NB4 (cell line): Measurements from ENCODE around the gene MCCC1.
"Not testable (repeated sequence)": the region's sequence is repeated elsewhere in the genome, so short reads cannot be mapped to it uniquely, and the experiment has no call there.

Experiments used
- DNase-seq: peaks from one replicate; pipeline ENCODE4 v3.0.0; 2010; ENCODE audit warnings: low read depth
- H3K4me3 ChIP-seq: one replicate; pipeline ENCODE4 v1.5.1; 2011; ENCODE audit warnings: mild to moderate bottlenecking, low read depth, low read length, moderate library complexity
- CTCF ChIP-seq: IDR thresholded peaks from one replicate; pipeline ENCODE4 v1.5.1; 2012; ENCODE audit warnings: low read depth, low read length
- MAX ChIP-seq: IDR thresholded peaks from 2 replicates; pipeline ENCODE4 v1.6.1; 2011; ENCODE audit warnings: low read depth, low read length
- MYC ChIP-seq: IDR thresholded peaks from 2 replicates; pipeline ENCODE4 v1.6.1; 2011; ENCODE audit warnings: low read depth, low read length
- POLR2A ChIP-seq: IDR thresholded peaks from 2 replicates; pipeline ENCODE4 v1.6.1; 2011; ENCODE audit warnings: mild to moderate bottlenecking; ENCODE audit not compliant: insufficient read length; ENCODE audit errors: extremely low read depth

Gene MCCC1

GRCh38 chr3:183074261-183074660 lies 25.0 kb downstream of the MCCC1 start:
- TF ChIP-seq POLR2A, result no peak
- TF ChIP-seq MYC, result no peak
- no peak for TF ChIP-seq CTCF
- no peak for TF ChIP-seq MAX

GRCh38 chr3:183073839-183074238 lies 25.5 kb downstream of the MCCC1 start:
- DNase-seq, result peak; percentile 6
- no peak for TF ChIP-seq CTCF
- no peak for TF ChIP-seq MYC
- no peak for TF ChIP-seq MAX
- TF ChIP-seq POLR2A, result no peak
- no peak overlapping the region for H3K4me3 ChIP-seq

More at GRCh38 chr3:183074261-183074660, 25.0 kb downstream of the MCCC1 start:
- DNase-seq, result peak; percentile 25
- no peak overlapping the region for H3K4me3 ChIP-seq

GRCh38 chr3:183070892-183071291 lies 28.4 kb downstream of the MCCC1 start:
- TF ChIP-seq MAX (no peak), CTCF (no peak), POLR2A (no peak), MYC (no peak)
- H3K4me3 ChIP-seq, result no peak overlapping the region
- no peak for DNase-seq

GRCh38 chr3:183069086-183069485 lies 30.2 kb downstream of the MCCC1 start:
- TF ChIP-seq POLR2A (no peak), MAX (no peak)
- no peak overlapping the region for H3K4me3 ChIP-seq
- DNase-seq, result no peak

- not testable (repeated sequence) for DNase-seq, H3K4me3 ChIP-seq
Observed at GRCh38 chr3:183066891-183067290, 32.4 kb downstream of the MCCC1 start.

GRCh38 chr3:183064475-183064874 lies 34.8 kb downstream of the MCCC1 start:
- H3K4me3 ChIP-seq, result no peak overlapping the region
- TF ChIP-seq CTCF (no peak), MYC (no peak), POLR2A (no peak)
- no peak for DNase-seq

- no peak for DNase-seq
- no peak for TF ChIP-seq POLR2A
- TF ChIP-seq MAX, result no peak
- TF ChIP-seq CTCF, result no peak
- no peak for TF ChIP-seq MYC
- H3K4me3 ChIP-seq, result no peak overlapping the region
Observed at GRCh38 chr3:183061391-183062172, 37.7 kb downstream of the MCCC1 start.
